ENCODE results near the gene UQCRC2.
"Not testable (repeated sequence)": the region's sequence is repeated elsewhere in the genome, so short reads cannot be mapped to it uniquely, and the experiment has no call there.

UQCRC2 gene

GRCh38 chr16:21991621-21992020 is 38.5 kb downstream of the UQCRC2 start:
- no peak for DNase-seq (ENCODE audit: low read depth)
- no peak overlapping the region for H3K4me3 ChIP-seq (ENCODE audit: low read depth, low read length)
- no peak for TF ChIP-seq CTCF (conservative IDR thresholded peaks at IDR 0.05; ENCODE audit: low read depth, low read length)

GRCh38 chr16:21994856-21995465 is 41.8 kb downstream of the UQCRC2 start:
- H3K4me3 ChIP-seq (ENCODE audit: low read depth, low read length) = no peak overlapping the region
- TF ChIP-seq CTCF (conservative IDR thresholded peaks at IDR 0.05; ENCODE audit: low read depth, low read length) = no peak
- DNase-seq (ENCODE audit: low read depth) = no peak

GRCh38 chr16:21996923-21997696 is 43.9 kb downstream of the UQCRC2 start:
- no peak for TF ChIP-seq CTCF (conservative IDR thresholded peaks at IDR 0.05; ENCODE audit: low read depth, low read length)
- H3K4me3 ChIP-seq (ENCODE audit: low read depth, low read length) = no peak overlapping the region
- DNase-seq (ENCODE audit: low read depth) = no peak

- no peak for TF ChIP-seq CTCF (conservative IDR thresholded peaks at IDR 0.05; ENCODE audit: low read depth, low read length)
- peak; percentile 40 for DNase-seq (ENCODE audit: low read depth)
Measured at GRCh38 chr16:21997697-21998480, 44.7 kb downstream of the UQCRC2 start.

GRCh38 chr16:22001591-22001990 is 48.4 kb downstream of the UQCRC2 start:
- DNase-seq (ENCODE audit: low read depth) = peak; percentile 29
- H3K4me3 ChIP-seq (ENCODE audit: low read depth, low read length) = no peak overlapping the region
- no peak for TF ChIP-seq CTCF (conservative IDR thresholded peaks at IDR 0.05; ENCODE audit: low read depth, low read length)

More at GRCh38 chr16:21997697-21998480, 44.7 kb downstream of the UQCRC2 start:
- H3K4me3 ChIP-seq (ENCODE audit: low read depth, low read length) = no peak overlapping the region

- not testable (repeated sequence) for DNase-seq (ENCODE audit: low read depth); H3K4me3 ChIP-seq (ENCODE audit: low read depth, low read length)
Measured at GRCh38 chr16:22002047-22002446, 48.9 kb downstream of the UQCRC2 start.

- no peak for TF ChIP-seq CTCF (conservative IDR thresholded peaks at IDR 0.05; ENCODE audit: low read depth, low read length)
- DNase-seq (ENCODE audit: low read depth) = no peak
Measured at GRCh38 chr16:22003195-22003594, 50.0 kb downstream of the UQCRC2 start.

More at GRCh38 chr16:22003195-22003594, 50.0 kb downstream of the UQCRC2 start:
- H3K4me3 ChIP-seq (ENCODE audit: low read depth, low read length) = no peak overlapping the region

Data from choroid plexus epithelial cell (primary cell).